OCI-LY1 (cell line): ENCODE results near the gene PIH1D1.
"Not testable (repeated sequence)": the region's sequence is repeated elsewhere in the genome, so short reads cannot be mapped to it uniquely, and the experiment has no call there.

Experiments
- H2AFZ ChIP-seq: fragments of 200-600 bp; sonication (generic), shearing (Covaris generic); 2 replicates; pipeline ENCODE4 v1.6.0; 2014; ENCODE audit warnings: antibody characterized with exemption, mild to moderate bottlenecking, low read length
- H3F3A ChIP-seq: fragments of 200-600 bp; sonication (generic), shearing (Covaris generic); 2 replicates; pipeline ENCODE4 v1.6.0; 2014; ENCODE audit warnings: mild to moderate bottlenecking, antibody characterized with exemption, low read length, moderate library complexity; ENCODE audit not compliant: insufficient read depth
- H3K27ac ChIP-seq: fragments of 200-600 bp; sonication (generic); 2 replicates; pipeline ENCODE4 v1.5.1; 2014; ENCODE audit warnings: low read length, mixed run types, mild to moderate bottlenecking, low read depth; ENCODE audit not compliant: poor library complexity, severe bottlenecking
- H3K27me3 ChIP-seq: fragments of 200-600 bp; sonication (generic); 2 replicates; pipeline ENCODE4 v1.6.0; 2014; ENCODE audit warnings: antibody characterized with exemption, mild to moderate bottlenecking, low read length, moderate library complexity; ENCODE audit not compliant: insufficient read depth
- H3K36me3 ChIP-seq: fragments of 200-600 bp; sonication (generic); 2 replicates; pipeline ENCODE4 v1.6.1; 2014; ENCODE audit warnings: mild to moderate bottlenecking, antibody characterized with exemption, low read length, moderate library complexity, mixed read lengths; ENCODE audit not compliant: insufficient read depth
- H3K4me1 ChIP-seq: fragments of 200-600 bp; sonication (generic); 2 replicates; pipeline ENCODE4 v1.5.1; 2014; ENCODE audit warnings: mild to moderate bottlenecking, low read length, moderate library complexity; ENCODE audit not compliant: insufficient read depth, severe bottlenecking
- H3K4me2 ChIP-seq: fragments of 200-600 bp; sonication (generic), shearing (Covaris generic); 2 replicates; pipeline ENCODE4 v1.6.1; 2014; ENCODE audit warnings: low read length
- H3K4me3 ChIP-seq: fragments of 200-600 bp; sonication (generic); 2 replicates; pipeline ENCODE4 v1.5.1; 2014; ENCODE audit warnings: low read length, low read depth, mild to moderate bottlenecking, mixed read lengths; ENCODE audit not compliant: poor library complexity, severe bottlenecking
- H3K79me2 ChIP-seq: fragments of 200-600 bp; shearing (Covaris generic); 2 replicates; pipeline ENCODE4 v1.6.1; 2016; ENCODE audit warnings: mixed run types, low read length, mixed read lengths; ENCODE audit not compliant: insufficient read depth
- H3K9ac ChIP-seq: fragments of 200-600 bp; sonication (generic), shearing (Covaris generic); 2 replicates; pipeline ENCODE4 v1.6.1; 2014; ENCODE audit warnings: mild to moderate bottlenecking, low read length, mixed read lengths
- H3K9me2 ChIP-seq: fragments of 200-600 bp; sonication (generic), shearing (Covaris generic); 2 replicates; pipeline ENCODE4 v1.6.1; 2014; ENCODE audit warnings: low read depth, mild to moderate bottlenecking, low read length, mixed read lengths
- H3K9me3 ChIP-seq: fragments of 200-600 bp; shearing (Covaris generic); 2 replicates; pipeline ENCODE4 v1.6.1; 2014; ENCODE audit warnings: low read length, mixed read lengths
- H4K20me1 ChIP-seq: fragments of 200-600 bp; sonication (generic), shearing (Covaris generic); 2 replicates; pipeline ENCODE4 v1.6.0; 2016; ENCODE audit warnings: mild to moderate bottlenecking, low read length; ENCODE audit not compliant: insufficient read depth
- CTCF ChIP-seq: fragments of 200-600 bp; sonication (generic), shearing (Covaris generic); IDR thresholded peaks from 2 replicates; pipeline ENCODE4 v1.5.1; 2017; ENCODE audit warnings: mild to moderate bottlenecking, antibody characterized with exemption, low read length, moderate library complexity, mixed read lengths
- EZH2 ChIP-seq: fragments of 200-600 bp; sonication (generic), shearing (Covaris generic); IDR thresholded peaks from 2 replicates; pipeline ENCODE4 v1.8.0; 2017; ENCODE audit warnings: borderline replicate concordance, mixed run types, mild to moderate bottlenecking, antibody characterized with exemption, low read length, moderate library complexity, mixed read lengths

Gene PIH1D1

GRCh38 chr19:49473868-49474541 lies 22.4 kb upstream of the PIH1D1 start, which contains the start of gene FLT3LG:
Gene FLT3LG (plus strand): TSS chr19:49474215. CDS start chr19:49474640, 425 bp downstream.
- H3K9me2 ChIP-seq: no peaks in the 10 kb centered on the region
- peak; percentile 99 for TF ChIP-seq CTCF
- TF ChIP-seq EZH2: no peak
- H3K27ac ChIP-seq: peak within 1 kb of the TSS; percentile 45
- H3K4me3 ChIP-seq: peak within 1 kb of the TSS; percentile 69
- no peaks in the 10 kb centered on the region for H3K9me3 ChIP-seq
- H4K20me1 ChIP-seq: no peaks in the 10 kb centered on the region
- H3K4me1 ChIP-seq: peaks cover 44% of the 10 kb centered on the region
- no peaks in the 10 kb centered on the region for H3K79me2 ChIP-seq
- H3F3A ChIP-seq: no peaks in the 10 kb centered on the region
- peak within 1 kb of the TSS; percentile 74 for H3K9ac ChIP-seq
- no peaks in the 10 kb centered on the region for H3K27me3 ChIP-seq
- H3K4me2 ChIP-seq: peak within 1 kb of the TSS; percentile 81
- H2AFZ ChIP-seq: no peak within 1 kb of the TSS
- peaks cover 4% of the 10 kb centered on the region; the same call in 1 of the 2 replicates for H3K36me3 ChIP-seq

- H2AFZ ChIP-seq, H3K27me3 ChIP-seq, H3F3A ChIP-seq, H3K9me2 ChIP-seq, H3K36me3 ChIP-seq, H3K79me2 ChIP-seq, H4K20me1 ChIP-seq, H3K9me3 ChIP-seq: not testable (repeated sequence)
- H3K9ac ChIP-seq: peak overlapping the region; percentile 74
- peak overlapping the region; percentile 81 for H3K4me2 ChIP-seq
- peak overlapping the region; percentile 2 for H3K27ac ChIP-seq
- H3K4me3 ChIP-seq: peak overlapping the region; percentile 69
- peaks cover 44% of the 10 kb centered on the region for H3K4me1 ChIP-seq
Observed at GRCh38 chr19:49473501-49473867, 21.9 kb upstream of the PIH1D1 start.

- no peaks in the 10 kb centered on the region for H4K20me1 ChIP-seq
- H3K9me2 ChIP-seq: no peaks in the 10 kb centered on the region
- no peak overlapping the region for H3K4me2 ChIP-seq
- no peak overlapping the region; the same call in 1 of the 2 replicates for H3K9ac ChIP-seq
- no peak overlapping the region for H3K4me3 ChIP-seq
- no peaks in the 10 kb centered on the region for H3K9me3 ChIP-seq
- peaks cover 44% of the 10 kb centered on the region for H3K4me1 ChIP-seq
- no peaks in the 10 kb centered on the region for H3K27me3 ChIP-seq
- no peak for TF ChIP-seq EZH2
- TF ChIP-seq CTCF: no peak
- no peaks in the 10 kb centered on the region for H3F3A ChIP-seq
- H2AFZ ChIP-seq: no peak overlapping the region
- no peak overlapping the region for H3K27ac ChIP-seq
- H3K36me3 ChIP-seq: peaks cover 4% of the 10 kb centered on the region; the same call in 1 of the 2 replicates
- H3K79me2 ChIP-seq: no peaks in the 10 kb centered on the region
Observed at GRCh38 chr19:49472936-49473335, 21.3 kb upstream of the PIH1D1 start.

DNA sequence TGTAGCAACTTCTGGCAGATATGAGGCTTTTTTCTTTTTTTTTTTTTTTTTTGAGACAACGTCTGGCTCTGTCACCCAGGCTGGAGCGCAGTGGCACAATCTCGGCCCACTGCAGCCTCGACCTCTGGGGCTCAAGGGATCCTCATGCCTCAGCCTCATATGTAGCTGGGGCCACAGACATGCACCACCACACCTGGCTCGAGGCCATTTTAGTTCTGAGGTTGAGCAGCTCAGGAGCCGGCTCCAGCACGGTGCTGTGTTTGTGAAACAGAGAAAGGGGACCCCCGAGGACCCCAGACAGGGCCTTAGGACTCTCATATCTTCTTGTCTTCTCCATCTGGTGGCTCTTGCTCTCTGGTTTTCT lies 19.0 kb upstream of the PIH1D1 start:
- H2AFZ ChIP-seq: no peak overlapping the region
- no peak overlapping the region for H3K4me2 ChIP-seq
- H3K27ac ChIP-seq: peak overlapping the region; percentile 21
- H3K27me3 ChIP-seq: no peaks in the 10 kb centered on the region
- H3F3A ChIP-seq: no peaks in the 10 kb centered on the region
- H3K9me3 ChIP-seq: no peaks in the 10 kb centered on the region
- peaks cover 44% of the 10 kb centered on the region for H3K4me1 ChIP-seq
- peaks cover 4% of the 10 kb centered on the region for H3K36me3 ChIP-seq
- no peak for TF ChIP-seq CTCF
- TF ChIP-seq EZH2: no peak
- H3K9ac ChIP-seq: no peak overlapping the region
- H4K20me1 ChIP-seq: no peaks in the 10 kb centered on the region
- no peaks in the 10 kb centered on the region for H3K9me2 ChIP-seq
- H3K4me3 ChIP-seq: no peak overlapping the region
- no peaks in the 10 kb centered on the region for H3K79me2 ChIP-seq
